ENCODE results near the gene CFHR3.
"Not testable (repeated sequence)": the region's sequence is repeated elsewhere in the genome, so short reads cannot be mapped to it uniquely, and the experiment has no call there.

CFHR3 gene

GRCh38 chr1:196773713-196774112, 927 bp upstream of the CFHR3 start:
- FAIRE-seq (no peak), DNase-seq (ENCODE audit: insufficient read length, low spot score) (no peak)
- no peak for TF ChIP-seq CTCF (IDR thresholded peaks at IDR 0.05; ENCODE audit: insufficient read depth, missing control alignments)

- no peak for DNase-seq (ENCODE audit: insufficient read length, low spot score)
- no peak for TF ChIP-seq CTCF (IDR thresholded peaks at IDR 0.05; ENCODE audit: insufficient read depth, missing control alignments)
- FAIRE-seq: no peak
Observed at GRCh38 chr1:196774175-196774574, 465 bp upstream of the CFHR3 start.

- FAIRE-seq (no peak), DNase-seq (ENCODE audit: insufficient read length, low spot score) (no peak)
- no peak for TF ChIP-seq CTCF (IDR thresholded peaks at IDR 0.05; ENCODE audit: insufficient read depth, missing control alignments)
Observed at GRCh38 chr1:196777603-196778002, 3.0 kb downstream of the CFHR3 start.

- DNase-seq (ENCODE audit: insufficient read length, low spot score) (no peak), FAIRE-seq (no peak)
- TF ChIP-seq CTCF (IDR thresholded peaks at IDR 0.05; ENCODE audit: insufficient read depth, missing control alignments): no peak
Observed at GRCh38 chr1:196779093-196779492, 4.5 kb downstream of the CFHR3 start.

- DNase-seq (ENCODE audit: insufficient read length, low spot score); FAIRE-seq: not testable (repeated sequence)
Observed at GRCh38 chr1:196791252-196791651, 16.6 kb downstream of the CFHR3 start.

GRCh38 chr1:196794103-196794502, 19.5 kb downstream of the CFHR3 start:
- DNase-seq (ENCODE audit: insufficient read length, low spot score); FAIRE-seq: not testable (repeated sequence)

- FAIRE-seq (no peak), DNase-seq (ENCODE audit: insufficient read length, low spot score) (no peak)
- no peak for TF ChIP-seq CTCF (IDR thresholded peaks at IDR 0.05; ENCODE audit: insufficient read depth, missing control alignments)
Observed at GRCh38 chr1:196797891-196798290, 23.3 kb downstream of the CFHR3 start.

- peak; percentile 74 for FAIRE-seq
- DNase-seq (ENCODE audit: insufficient read length, low spot score): not testable (repeated sequence)
Observed at GRCh38 chr1:196801920-196802319, 27.3 kb downstream of the CFHR3 start.

GRCh38 chr1:196808529-196809235, 34.0 kb downstream of the CFHR3 start:
- TF ChIP-seq CTCF (IDR thresholded peaks at IDR 0.05; ENCODE audit: insufficient read depth, missing control alignments): no peak
- FAIRE-seq (no peak), DNase-seq (ENCODE audit: insufficient read length, low spot score) (no peak)

- DNase-seq (ENCODE audit: insufficient read length, low spot score); FAIRE-seq: not testable (repeated sequence)
Observed at GRCh38 chr1:196817442-196817841, 42.8 kb downstream of the CFHR3 start.

- FAIRE-seq: peak; percentile 87
- DNase-seq (ENCODE audit: insufficient read length, low spot score): not testable (repeated sequence)
Observed at GRCh38 chr1:196819531-196819930, 44.9 kb downstream of the CFHR3 start, which contains the start of gene CFHR1. TSS of gene CFHR1 (plus strand) at chr1:196819731. CDS start at chr1:196819845, 114 bp downstream.

Measured in D721Med (cell line).